Measurements from ENCODE around the gene ITGA2.

GRCh38 chr5:53130266-53130665 lies 141.1 kb downstream of the ITGA2 start:
- no peak for TF ChIP-seq CTCF (IDR thresholded peaks at IDR 0.05)
- TF ChIP-seq EZH2 (IDR thresholded peaks at IDR 0.05; ENCODE audit: borderline replicate concordance, insufficient read depth, low read depth, low read length, poor library complexity, severe bottlenecking), result no peak

Data from B cell (primary cell).